GM21447 (cell line): ENCODE results near the gene RAB11FIP3.
A peak's percentile ranks its signal among the peaks of the same experiment; 100 is the strongest.
"Not testable (repeated sequence)": the region's sequence is repeated elsewhere in the genome, so short reads cannot be mapped to it uniquely, and the experiment has no call there.

Experiments used
- ATAC-seq: cut with Tn5 transposase; IDR thresholded peaks from one replicate; pipeline ENCODE4 v1.9.1; 2021; ENCODE audit not compliant: unreplicated experiment

RAB11FIP3 gene

GRCh38 chr16:425082-425718, at the start of gene RAB11FIP3:
TSS of gene RAB11FIP3 (plus strand) at chr16:425649. CDS start at chr16:426007, 358 bp downstream.
- peak; percentile 81 for ATAC-seq

GRCh38 chr16:375927-376816, 49.3 kb upstream of the RAB11FIP3 start:
- ATAC-seq = no peak

- no peak for ATAC-seq
These were observed 48.5 kb upstream of the RAB11FIP3 start for GRCh38 chr16:376817-377418.

GRCh38 chr16:377419-377951, 48.0 kb upstream of the RAB11FIP3 start:
- no peak for ATAC-seq

GRCh38 chr16:378113-378820, 47.2 kb upstream of the RAB11FIP3 start:
- ATAC-seq = not testable (repeated sequence)

GRCh38 chr16:378821-379182, 46.6 kb upstream of the RAB11FIP3 start:
- no peak for ATAC-seq

- no peak for ATAC-seq
These were observed 46.1 kb upstream of the RAB11FIP3 start for GRCh38 chr16:379183-379960.

- ATAC-seq = no peak
These were observed 45.3 kb upstream of the RAB11FIP3 start for GRCh38 chr16:379961-380761.

GRCh38 chr16:380762-381011, 44.8 kb upstream of the RAB11FIP3 start:
- no peak for ATAC-seq

- ATAC-seq = peak; percentile 22
These were observed 44.2 kb upstream of the RAB11FIP3 start for GRCh38 chr16:381012-381788.

- ATAC-seq = peak; percentile 47
These were observed 43.4 kb upstream of the RAB11FIP3 start, which contains the start of gene PGAP6 for GRCh38 chr16:381789-382717. TSS of gene PGAP6 (minus strand) at chr16:381978. CDS start at chr16:381821, 157 bp downstream.

GRCh38 chr16:383326-384051, 42.0 kb upstream of the RAB11FIP3 start:
- ATAC-seq = no peak

- no peak for ATAC-seq
These were observed 38.8 kb upstream of the RAB11FIP3 start for GRCh38 chr16:386641-387156.

- not testable (repeated sequence) for ATAC-seq
These were observed 37.4 kb upstream of the RAB11FIP3 start for GRCh38 chr16:387761-388666.

- no peak for ATAC-seq
These were observed 36.1 kb upstream of the RAB11FIP3 start for GRCh38 chr16:389352-389751.

GRCh38 chr16:391885-392335, 33.5 kb upstream of the RAB11FIP3 start:
- no peak for ATAC-seq
